Thoracic aorta (tissue), 2 donors: ENCODE results near the gene PPP1R13B. TPM values are rescaled to one million over a fixed set of nuclear protein-coding genes. Genes with fewer than 3 reads are reported as not detected.

Experiments
- ATAC-seq: fragments of 150-250 bp; one replicate; pipeline ENCODE4 v1.8.0; 2017; ENCODE audit warnings: low read depth; ENCODE audit not compliant: insufficient number of reproducible peaks, low FRiP score
- DNase-seq: peaks from one replicate; pipeline ENCODE4 v3.0.0-alpha.2; 2020; ENCODE audit warnings: low spot score
- H3K27ac ChIP-seq, 2 donors: fragments of 200-600 bp; sonication (generic); 1 replicate in 1 of 2; 2 replicates in 1 of 2; pipeline ENCODE4 v1.5.1; 2016; ENCODE audit warnings: mild to moderate bottlenecking in 2 of 2, moderate library complexity in 2 of 2
- H3K27me3 ChIP-seq: fragments of 200-600 bp; sonication (generic); replicated peaks from 2 replicates; pipeline ENCODE4 v1.6.0; 2016; ENCODE audit warnings: mild to moderate bottlenecking; ENCODE audit not compliant: insufficient read depth
- H3K36me3 ChIP-seq: fragments of 200-600 bp; sonication (generic); one replicate; pipeline ENCODE4 v1.5.1; 2016
- H3K4me1 ChIP-seq, 2 donors: fragments of 200-600 bp; sonication (generic); 1 replicate in 1 of 2; 2 replicates in 1 of 2; pipeline versions ENCODE4 v1.5.1 to v1.6.0; 2016; ENCODE audit warnings: low read depth in 2 of 2, mild to moderate bottlenecking in 1 of 2; ENCODE audit not compliant: control insufficient read depth in 1 of 2
- H3K4me3 ChIP-seq: fragments of 200-600 bp; sonication (generic); 2 replicates; pipeline ENCODE4 v1.5.1; 2016; ENCODE audit warnings: mild to moderate bottlenecking
- H3K9me3 ChIP-seq: fragments of 200-600 bp; sonication (generic); 2 replicates; pipeline ENCODE4 v1.5.1; 2016
- CTCF ChIP-seq: fragments of 200-600 bp; sonication (generic); IDR thresholded peaks from one replicate; pipeline ENCODE4 v1.5.1; 2019; ENCODE audit warnings: antibody characterized with exemption
- total RNA-seq, 2 donors: library from RNA; depleted of rRNA; stranded (reverse); fragments of >200 nt; gene quantifications; one replicate each; pipeline versions ENCODE4 v1.1.0 to v1.2.3, GENCODE V29; 2016

Gene PPP1R13B
- total RNA-seq, 2 donors from 2014 or later: 10.7 to 15.3 TPM

- H3K27me3 ChIP-seq: no peaks in the 10 kb centered on the region
- TF ChIP-seq CTCF: no peak
- H3K4me1 ChIP-seq: peaks cover 22 to 62% of the 10 kb centered on the region in 2 donors
- no peak for DNase-seq
- no peaks in the 10 kb centered on the region for H3K9me3 ChIP-seq
- no peak for ATAC-seq
- H3K4me3 ChIP-seq: no peak overlapping the region
- peaks cover 23% of the 10 kb centered on the region for H3K36me3 ChIP-seq
- H3K27ac ChIP-seq: peak overlapping the region; percentile 91
Observed at GRCh38 chr14:103725001-103725682, 122.2 kb downstream of the PPP1R13B start.

- TF ChIP-seq CTCF: peak; percentile 15
- Histone ChIP-seq H3K4me1 (peaks cover 22 to 70% of the 10 kb centered on the region in 2 donors), H3K4me3 (peak overlapping the region; percentile 53), H3K9me3 (no peaks in the 10 kb centered on the region), H3K27me3 (no peaks in the 10 kb centered on the region), H3K36me3 (peaks cover 13% of the 10 kb centered on the region), H3K27ac (peak overlapping the region; percentile 91)
- ATAC-seq: no peak
- DNase-seq: no peak
Observed at GRCh38 chr14:103724116-103724515, 123.3 kb downstream of the PPP1R13B start.

- DNase-seq (no peak), ATAC-seq (no peak)
- H3K27me3 ChIP-seq: no peaks in the 10 kb centered on the region
- peaks cover 22 to 73% of the 10 kb centered on the region in 2 donors for H3K4me1 ChIP-seq
- H3K9me3 ChIP-seq: no peaks in the 10 kb centered on the region
- no peak for TF ChIP-seq CTCF
- peaks cover 9% of the 10 kb centered on the region for H3K36me3 ChIP-seq
- H3K27ac ChIP-seq: peak overlapping the region; percentile 91
- peak overlapping the region; percentile 53 for H3K4me3 ChIP-seq
Observed at GRCh38 chr14:103723748-103724081, 123.7 kb downstream of the PPP1R13B start.

- Histone ChIP-seq H3K27ac (peak overlapping the region; percentile 91), H3K4me3 (no peak overlapping the region), H3K4me1 (peaks cover 22 to 95% of the 10 kb centered on the region in 2 donors), H3K27me3 (no peaks in the 10 kb centered on the region), H3K9me3 (no peaks in the 10 kb centered on the region), H3K36me3 (no peaks in the 10 kb centered on the region)
- no peak for TF ChIP-seq CTCF
- ATAC-seq (no peak), DNase-seq (no peak)
Observed at GRCh38 chr14:103721334-103722120, 125.8 kb downstream of the PPP1R13B start.

GRCh38 chr14:103719751-103720150 lies 127.6 kb downstream of the PPP1R13B start:
- Histone ChIP-seq H3K9me3 (no peaks in the 10 kb centered on the region), H3K4me1 (peaks cover 13 to 85% of the 10 kb centered on the region in 2 donors), H3K36me3 (no peaks in the 10 kb centered on the region), H3K27ac (peak overlapping the region; percentile 5 to 8), H3K27me3 (no peaks in the 10 kb centered on the region), H3K4me3 (no peak overlapping the region)
- no peak for TF ChIP-seq CTCF
- ATAC-seq (no peak), DNase-seq (no peak)
